ENCODE results near the gene LCE6A.

Gene LCE6A

DNA sequence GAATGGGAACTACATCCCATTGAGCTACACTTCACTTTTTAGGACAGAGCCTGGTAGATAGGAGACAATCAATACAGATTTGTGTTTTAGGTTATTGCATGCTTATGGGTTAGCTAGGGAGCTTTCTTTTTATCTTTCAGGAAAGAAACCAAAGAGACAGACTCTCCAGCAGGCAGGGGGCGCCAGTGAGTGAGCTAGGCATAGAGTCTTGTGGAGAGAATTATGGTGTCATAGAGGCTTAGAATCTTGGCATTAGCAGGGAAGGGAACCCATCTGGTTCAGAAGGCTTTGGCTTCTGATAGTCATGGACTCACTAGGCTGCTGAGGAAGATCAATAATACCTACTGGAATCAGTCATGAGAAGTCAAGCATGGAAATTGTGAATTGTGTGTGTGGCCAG, 35.4 kb downstream of the LCE6A start, which contains the start of gene SMCP:
Gene SMCP, plus strand, starts transcription at position 281 of the 400 bp plus-strand sequence. CDS start 6,101 bp downstream, outside the sequence.
- no peak for DNase-seq

DNA sequence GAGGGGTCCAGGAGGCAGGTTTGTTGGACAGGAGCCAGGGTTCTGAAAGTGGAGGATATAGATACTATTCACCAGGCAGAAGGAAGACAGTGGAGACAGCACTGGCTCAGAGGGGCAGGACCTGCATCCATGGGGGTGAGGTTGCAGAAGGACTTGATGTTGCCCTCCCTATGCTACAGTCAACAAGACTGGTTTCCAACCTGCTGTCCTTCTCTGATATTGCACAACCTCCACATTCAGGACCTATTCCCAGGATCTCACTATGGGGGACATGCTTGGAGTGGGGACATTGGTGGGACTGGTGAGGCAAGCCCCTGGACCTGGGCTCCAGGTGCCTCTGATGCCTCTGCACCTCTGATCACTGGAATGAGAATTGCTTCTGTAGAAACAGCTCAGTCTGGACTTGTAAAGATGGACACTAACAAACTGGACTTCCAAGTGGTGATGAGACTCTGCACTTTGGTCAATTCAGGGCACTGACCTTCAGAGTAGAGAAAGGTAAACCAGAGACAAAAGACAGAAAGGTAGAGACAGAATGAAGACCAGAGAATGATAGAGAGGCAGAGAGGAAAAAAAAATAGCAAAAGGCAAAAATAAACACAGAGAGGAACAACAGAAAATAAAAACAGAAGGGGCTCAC, 37.0 kb downstream of the LCE6A start:
- no peak for DNase-seq

GRCh38 chr1:152880316-152880715, 37.7 kb downstream of the LCE6A start:
- DNase-seq: no peak

DNA sequence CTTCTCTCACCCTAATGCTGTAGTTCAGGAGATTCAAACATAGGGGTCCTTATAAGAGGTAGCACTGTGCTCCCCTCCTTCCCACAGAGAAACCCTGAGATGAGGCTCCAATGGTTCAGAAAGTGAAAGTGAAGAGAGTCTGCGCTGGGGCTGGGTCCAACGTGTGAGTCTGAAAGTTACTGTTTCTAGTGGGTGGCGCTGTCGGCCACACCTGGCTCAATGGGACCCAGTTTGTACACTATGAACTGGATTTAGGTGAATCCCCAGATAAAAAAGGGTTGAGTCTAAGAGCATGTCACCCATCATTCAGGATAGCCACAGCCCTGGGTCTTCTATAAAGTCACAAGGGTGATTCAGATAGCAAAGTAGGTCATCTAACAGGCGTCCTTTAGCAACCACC, 38.3 kb downstream of the LCE6A start:
- DNase-seq: no peak

GRCh38 chr1:152884085-152884484, 41.4 kb downstream of the LCE6A start:
- DNase-seq: no peak

DNA sequence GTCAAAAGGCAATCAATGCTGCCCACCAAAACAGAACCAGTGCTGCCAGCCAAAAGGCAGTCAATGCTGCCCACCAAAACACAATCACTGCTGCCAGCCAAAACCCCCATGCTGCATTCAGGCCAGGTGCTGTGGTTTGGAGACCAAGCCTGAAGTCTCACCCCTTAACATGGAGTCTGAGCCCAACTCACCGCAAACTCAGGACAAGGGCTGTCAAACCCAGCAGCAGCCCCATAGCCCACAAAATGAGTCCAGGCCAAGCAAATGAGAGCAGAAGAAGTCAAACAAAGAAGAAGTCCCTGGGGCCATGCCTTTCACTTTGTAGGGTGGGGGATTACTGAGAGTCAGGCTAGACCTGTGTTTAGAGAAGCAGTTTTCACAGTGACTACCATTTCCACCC, 41.9 kb downstream of the LCE6A start:
- DNase-seq: no peak

- no peak for DNase-seq
Observed at GRCh38 chr1:152884966-152885624, 42.4 kb downstream of the LCE6A start.

DNA sequence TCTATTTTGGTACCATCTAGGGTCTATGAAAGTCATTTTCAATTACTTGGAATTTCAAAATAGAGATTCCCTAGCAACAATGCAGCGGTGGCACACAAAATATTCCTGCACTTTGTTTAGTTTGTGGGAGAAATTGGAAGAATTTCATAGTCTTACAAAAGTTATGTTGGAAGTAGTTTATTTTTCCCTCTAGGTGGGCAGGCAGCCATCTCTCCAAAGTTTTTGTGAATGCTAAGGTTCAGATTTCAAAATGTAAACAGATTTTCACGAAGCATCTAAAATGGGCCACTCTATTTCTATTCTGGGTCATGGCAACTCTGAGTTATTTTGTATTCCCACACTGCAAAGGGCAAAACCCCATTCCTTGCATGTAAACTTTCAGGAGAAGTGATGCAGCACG, 43.4 kb downstream of the LCE6A start:
- no peak for DNase-seq

DNA sequence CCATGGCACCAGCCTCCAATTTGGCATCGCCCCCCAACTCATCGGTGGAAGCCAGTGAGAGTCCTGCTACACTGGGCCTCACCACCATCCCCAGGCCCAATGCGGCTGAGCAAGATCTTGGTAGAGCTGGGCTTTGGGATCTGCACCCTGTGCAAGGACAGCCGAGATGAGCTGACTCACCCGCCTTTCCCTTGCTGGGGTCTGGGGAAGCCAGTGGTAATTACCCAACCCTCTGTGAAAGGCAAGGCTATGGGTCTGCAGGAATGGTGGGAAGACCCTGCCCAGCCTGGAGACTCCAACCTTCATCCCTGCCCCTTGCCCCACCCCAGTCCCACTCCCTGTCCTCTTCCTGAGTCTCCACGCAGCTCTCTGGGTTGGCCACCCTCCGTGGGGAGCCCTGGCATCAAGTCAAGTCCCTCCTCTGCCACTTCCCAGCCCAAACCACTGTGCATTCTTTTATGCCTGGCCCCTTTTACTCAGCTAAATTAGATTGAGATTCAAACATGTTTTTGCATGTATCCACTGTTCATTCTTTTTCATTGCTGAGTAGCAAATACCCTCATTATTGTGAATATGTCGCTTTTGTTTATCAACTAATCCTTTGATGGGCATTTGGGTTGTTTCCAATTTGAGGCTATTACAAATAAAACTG, 44.2 kb downstream of the LCE6A start:
- DNase-seq: no peak

- no peak for DNase-seq
Observed at GRCh38 chr1:152888126-152888525, 45.5 kb downstream of the LCE6A start.
